Gastrocnemius medialis (tissue), 4 donors: ENCODE results near the gene SUSD4. TPM values are rescaled to one million over a fixed set of nuclear protein-coding genes. Genes with fewer than 3 reads are reported as not detected.

Source experiments
- ATAC-seq, 2 donors: fragments of 150-250 bp; one replicate each; pipeline ENCODE4 v1.9.1; 2016
- DNase-seq, 2 donors: peaks; one replicate each; pipeline ENCODE4 v3.0.0-alpha.2; 2019
- H3K27ac ChIP-seq, 4 donors: fragments of 200-600 bp; sonication (generic); 1 replicate in 1 of 4; 2 replicates in 3 of 4; pipeline ENCODE4 v1.5.1; 2016 to 2018; ENCODE audit warnings: mild to moderate bottlenecking in 2 of 4, moderate library complexity in 1 of 4
- H3K27me3 ChIP-seq, 3 donors: fragments of 200-600 bp; sonication (generic) in 2 of 3; 1 replicate in 1 of 3; 2 replicates in 2 of 3; pipeline versions ENCODE4 v1.5.1 to v1.6.0; 2016 to 2019; ENCODE audit warnings: mild to moderate bottlenecking in 1 of 3, moderate library complexity in 1 of 3
- H3K36me3 ChIP-seq, 2 donors: fragments of 200-600 bp; sonication (generic) in 1 of 2; one replicate each; pipeline ENCODE4 v1.5.1; 2017 to 2018
- H3K4me1 ChIP-seq, 2 donors: fragments of 200-600 bp; sonication (generic) in 1 of 2; one replicate each; pipeline ENCODE4 v1.5.1; 2016 to 2017; ENCODE audit warnings: mild to moderate bottlenecking in 2 of 2
- H3K4me3 ChIP-seq, 4 donors: fragments of 200-600 bp; sonication (generic) in 3 of 4; 1 replicate in 1 of 4; 2 replicates in 3 of 4; pipeline ENCODE4 v1.5.1; 2016 to 2019; ENCODE audit warnings: mild to moderate bottlenecking in 2 of 4
- H3K9me3 ChIP-seq, 3 donors: fragments of 200-600 bp; sonication (generic) in 2 of 3; 1 replicate in 1 of 3; 2 replicates in 2 of 3; pipeline ENCODE4 v1.5.1; 2016 to 2019
- POLR2A ChIP-seq, 2 donors: fragments of 450-650 bp; IDR thresholded peaks; one replicate each; pipeline ENCODE4 v1.6.1; 2017; ENCODE audit warnings: antibody characterized with exemption in 2 of 2, mild to moderate bottlenecking in 2 of 2, moderate library complexity in 2 of 2
- in situ Hi-C, 4 donors: fragments of 200-750 bp; cut with MboI; loops; one replicate each; pipeline versions ENCODE4 v1.15.0 to v1.8.0; 2017; ENCODE audit warnings: low sequenced_read_pairs in 4 of 4
- intact Hi-C: fragments of 100-400 bp; cut with DNase I; formaldehyde crosslinking; loops from one replicate; pipeline ENCODE4 v1.15.1; 2023; ENCODE audit warnings: low total_unique reads
- total RNA-seq, 4 donors: library from RNA; depleted of rRNA; stranded (reverse); fragments of >200 nt; gene quantifications; one replicate each; pipeline versions ENCODE4 v1.1.0 to v1.2.3, GENCODE V29; 2016
- TF ChIP-seq, protein P1 (sequence below), 5 experiments: fragments of 450-650 bp in 3 of 5; fragments of 200-600 bp in 2 of 5; sonication (generic) in 2 of 5; IDR thresholded peaks in 4 of 5; conservative IDR thresholded peaks in 1 of 5; 1 replicate in 4 of 5; 2 replicates in 1 of 5; pipeline ENCODE4 v1.5.1; 2016 to 2019; ENCODE audit warnings: antibody characterized with exemption in 5 of 5, mild to moderate bottlenecking in 3 of 5, moderate library complexity in 3 of 5

SUSD4 gene
- total RNA-seq, 4 donors from 2014 or later, result 1.2 to 4.0 (median 3.3) TPM; not detected in 1

DNA sequence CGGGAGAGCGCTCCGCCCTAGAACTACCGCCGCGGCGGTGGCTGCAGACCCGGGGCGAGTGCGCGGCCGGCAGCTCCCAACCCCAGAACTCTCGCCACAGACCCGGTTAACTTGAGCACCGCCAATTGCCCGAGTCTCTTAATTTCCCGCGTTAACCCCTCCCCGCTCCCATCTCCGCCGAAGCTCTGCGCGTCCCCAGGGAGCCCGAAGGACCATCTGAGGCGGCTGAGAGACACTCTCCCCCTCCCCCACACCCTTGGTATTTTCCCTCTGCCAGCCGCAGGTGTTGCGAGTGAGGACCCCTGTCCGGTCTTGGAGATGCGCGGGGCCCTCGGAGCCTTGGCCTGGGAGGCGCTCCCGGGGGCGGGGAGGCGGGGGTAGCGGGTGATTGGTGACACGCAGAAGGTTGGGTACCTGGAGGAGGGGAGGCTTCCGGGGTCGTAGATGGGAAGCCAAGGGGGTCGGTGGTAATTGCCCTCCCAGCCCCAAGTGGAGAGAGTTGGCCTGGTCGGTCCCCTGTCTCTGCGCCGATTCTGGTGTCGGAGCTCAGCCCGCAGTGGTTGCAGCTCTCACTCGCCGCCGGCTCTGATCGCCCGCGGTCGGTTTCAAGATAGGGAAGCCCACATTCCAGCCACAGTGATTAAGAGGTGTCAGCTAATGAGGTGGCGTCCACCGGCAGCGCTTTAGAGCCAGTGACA lies 858 bp upstream of the SUSD4 start:
- Histone ChIP-seq H3K9me3 (no peaks in the 10 kb centered on the region), H3K4me3 (peak overlapping the region; percentile 42 to 60 (median 58)), H3K27me3 (peaks cover 0 to 4% (median 0%) of the 10 kb centered on the region in 3 donors), H3K4me1 (peaks cover 6 to 16% of the 10 kb centered on the region in 2 donors), H3K27ac (no peak overlapping the region), H3K36me3 (no peaks in the 10 kb centered on the region)
- no peak for DNase-seq
- in situ Hi-C loops, result no loop called here
- no peak for TF ChIP-seq POLR2A (IDR thresholded peaks at IDR 0.05)
- TF ChIP-seq, protein P1, sequence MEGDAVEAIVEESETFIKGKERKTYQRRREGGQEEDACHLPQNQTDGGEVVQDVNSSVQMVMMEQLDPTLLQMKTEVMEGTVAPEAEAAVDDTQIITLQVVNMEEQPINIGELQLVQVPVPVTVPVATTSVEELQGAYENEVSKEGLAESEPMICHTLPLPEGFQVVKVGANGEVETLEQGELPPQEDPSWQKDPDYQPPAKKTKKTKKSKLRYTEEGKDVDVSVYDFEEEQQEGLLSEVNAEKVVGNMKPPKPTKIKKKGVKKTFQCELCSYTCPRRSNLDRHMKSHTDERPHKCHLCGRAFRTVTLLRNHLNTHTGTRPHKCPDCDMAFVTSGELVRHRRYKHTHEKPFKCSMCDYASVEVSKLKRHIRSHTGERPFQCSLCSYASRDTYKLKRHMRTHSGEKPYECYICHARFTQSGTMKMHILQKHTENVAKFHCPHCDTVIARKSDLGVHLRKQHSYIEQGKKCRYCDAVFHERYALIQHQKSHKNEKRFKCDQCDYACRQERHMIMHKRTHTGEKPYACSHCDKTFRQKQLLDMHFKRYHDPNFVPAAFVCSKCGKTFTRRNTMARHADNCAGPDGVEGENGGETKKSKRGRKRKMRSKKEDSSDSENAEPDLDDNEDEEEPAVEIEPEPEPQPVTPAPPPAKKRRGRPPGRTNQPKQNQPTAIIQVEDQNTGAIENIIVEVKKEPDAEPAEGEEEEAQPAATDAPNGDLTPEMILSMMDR (IDR thresholded peaks at IDR 0.05 in 4 of 5, conservative IDR thresholded peaks at IDR 0.05 in 1 of 5), result no peak
- intact Hi-C loops, result loop anchor here (2.0 kb wide), 1 partner anchor 232 kb away; no protein-coding TSS in a partner anchor
- ATAC-seq, result peak; percentile 22 to 30

DNA sequence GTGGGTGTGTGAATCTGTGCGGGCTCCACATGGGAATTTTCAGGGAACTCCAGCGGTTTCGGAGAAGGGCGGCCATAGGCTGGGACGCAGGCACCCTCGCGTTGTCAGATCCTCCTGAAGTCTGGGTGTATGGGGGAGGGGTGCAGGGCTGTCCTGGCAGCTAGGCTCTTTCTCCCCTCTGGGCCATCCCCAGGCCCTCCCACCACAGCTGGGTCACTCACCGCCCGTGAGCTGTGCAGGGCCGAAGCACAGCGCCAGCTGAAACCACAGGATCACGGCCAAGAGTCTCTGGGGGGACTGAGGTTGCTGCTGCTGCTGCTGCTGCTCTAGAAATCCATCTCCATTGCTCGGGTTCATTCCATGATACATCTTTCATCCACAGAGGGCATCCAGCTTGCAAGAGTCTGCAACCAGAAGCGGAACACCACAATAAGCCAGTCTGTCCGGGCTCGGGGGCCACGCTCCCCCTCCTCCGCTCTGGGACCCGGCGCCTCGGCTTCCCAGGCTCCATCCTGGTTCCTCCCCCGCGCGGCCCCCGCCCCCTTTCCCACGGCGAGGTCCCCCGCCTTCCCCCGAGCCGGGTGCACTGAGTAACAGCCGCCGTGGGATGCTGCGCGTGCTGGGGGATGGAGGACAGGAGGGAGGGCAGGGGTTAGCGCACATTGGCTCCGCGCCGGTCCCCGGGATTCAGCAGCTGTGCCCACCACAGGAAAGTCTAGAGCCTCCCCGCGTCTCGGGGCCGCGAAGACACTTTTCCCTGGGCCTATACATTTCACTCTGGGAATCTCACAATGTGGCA lies 720 bp downstream of the SUSD4 start:
- DNase-seq (no peak), ATAC-seq (peak in 1 of 2 donors; percentile 6)
- peaks cover 6 to 16% of the 10 kb centered on the region in 2 donors for H3K4me1 ChIP-seq
- H3K9me3 ChIP-seq, result no peaks in the 10 kb centered on the region
- TF ChIP-seq, protein P1 (IDR thresholded peaks at IDR 0.05 in 4 of 5, conservative IDR thresholded peaks at IDR 0.05 in 1 of 5), result no peak
- H3K27me3 ChIP-seq, result peaks cover 0 to 4% (median 0%) of the 10 kb centered on the region in 3 donors
- intact Hi-C loops (no loop called here), in situ Hi-C loops (no loop called here)
- no peaks in the 10 kb centered on the region for H3K36me3 ChIP-seq
- H3K4me3 ChIP-seq, result peak overlapping the region; percentile 55 to 60 (median 56)
- H3K27ac ChIP-seq, result peak overlapping the region in 1 of 4 donors; percentile 14

DNA sequence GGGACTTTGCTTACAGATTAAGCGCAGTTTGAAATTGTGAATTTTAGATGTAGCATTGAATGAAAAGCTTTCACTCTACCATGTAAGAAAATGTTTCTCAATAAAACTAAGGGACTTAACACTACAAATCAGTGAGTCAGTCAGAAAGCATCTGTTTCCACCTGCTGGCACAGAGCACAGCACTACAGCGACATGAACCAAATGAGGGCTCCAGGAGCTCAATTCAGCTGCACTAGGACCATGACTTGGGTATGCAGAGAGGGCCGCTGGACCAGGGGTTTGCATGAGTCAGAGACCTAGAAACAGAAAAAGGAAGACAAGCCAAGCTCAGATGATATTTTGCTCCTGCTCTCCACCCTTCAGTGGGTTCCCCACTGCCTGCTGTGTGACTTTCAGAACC lies 5.2 kb downstream of the SUSD4 start:
- DNase-seq, result no peak
- Histone ChIP-seq H3K36me3 (no peaks in the 10 kb centered on the region), H3K4me1 (peaks cover 0 to 9% of the 10 kb centered on the region in 2 donors), H3K4me3 (no peak overlapping the region), H3K27me3 (no peaks in the 10 kb centered on the region), H3K27ac (no peak overlapping the region), H3K9me3 (no peaks in the 10 kb centered on the region)
- ATAC-seq, result no peak
- no peak for TF ChIP-seq POLR2A (IDR thresholded peaks at IDR 0.05)
- TF ChIP-seq, protein P1 (IDR thresholded peaks at IDR 0.05 in 4 of 5, conservative IDR thresholded peaks at IDR 0.05 in 1 of 5), result no peak
- in situ Hi-C loops (no loop called here), intact Hi-C loops (no loop called here)

DNA sequence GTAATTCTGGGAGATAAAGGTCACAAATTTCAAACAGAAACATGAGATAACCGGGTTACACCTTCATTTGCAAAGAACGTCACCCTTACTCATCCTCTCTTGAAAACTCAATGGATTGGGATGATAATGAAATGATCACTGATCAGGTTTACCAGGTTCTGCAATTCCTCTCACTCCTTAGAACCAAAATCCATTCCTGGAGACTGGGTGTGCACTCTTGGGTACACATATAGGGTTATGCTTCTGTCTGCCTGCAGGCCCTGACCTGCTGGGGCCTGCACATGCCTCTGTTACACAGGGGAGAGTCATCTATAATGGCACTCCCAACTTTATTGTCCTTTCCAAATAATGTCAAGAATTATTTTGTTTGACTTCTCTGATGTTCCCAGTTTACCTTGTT lies 8.3 kb downstream of the SUSD4 start:
- ATAC-seq (no peak), DNase-seq (no peak)
- H3K4me1 ChIP-seq, result no peaks in the 10 kb centered on the region
- in situ Hi-C loops (no loop called here), intact Hi-C loops (no loop called here)
- H3K27ac ChIP-seq, result no peak overlapping the region
- no peaks in the 10 kb centered on the region for H3K36me3 ChIP-seq
- no peak overlapping the region for H3K4me3 ChIP-seq
- no peaks in the 10 kb centered on the region for H3K9me3 ChIP-seq
- no peak for TF ChIP-seq POLR2A (IDR thresholded peaks at IDR 0.05)
- no peaks in the 10 kb centered on the region for H3K27me3 ChIP-seq

DNA sequence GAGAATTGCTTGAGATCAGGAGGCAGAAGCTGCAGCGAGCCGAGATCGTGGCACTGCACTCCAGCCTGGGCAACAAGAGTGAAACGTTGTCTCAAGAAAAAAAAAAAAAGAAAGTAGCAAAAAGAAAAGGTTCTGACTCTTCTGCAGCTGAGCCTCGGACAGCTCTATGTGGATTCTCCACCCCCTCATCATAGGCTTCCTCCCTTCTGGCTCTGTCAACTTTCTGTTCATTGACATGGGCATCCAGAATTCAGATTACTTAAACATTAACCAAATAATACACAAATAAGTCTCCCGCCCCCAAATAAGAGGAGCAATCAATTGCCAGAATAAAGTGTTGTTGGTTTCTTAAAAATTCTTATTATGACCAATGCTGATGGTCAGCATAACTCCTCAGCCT lies 10.0 kb downstream of the SUSD4 start:
- Histone ChIP-seq H3K36me3 (no peaks in the 10 kb centered on the region), H3K27me3 (no peaks in the 10 kb centered on the region), H3K27ac (no peak overlapping the region), H3K9me3 (no peaks in the 10 kb centered on the region), H3K4me3 (no peak overlapping the region), H3K4me1 (no peaks in the 10 kb centered on the region)
- ATAC-seq (no peak), DNase-seq (no peak)
- intact Hi-C loops (no loop called here), in situ Hi-C loops (no loop called here)
- TF ChIP-seq, protein P1 (IDR thresholded peaks at IDR 0.05 in 4 of 5, conservative IDR thresholded peaks at IDR 0.05 in 1 of 5), result no peak
- TF ChIP-seq POLR2A (IDR thresholded peaks at IDR 0.05), result no peak
